Urinary bladder (tissue), 4 donors: Measurements from ENCODE around the gene HMGXB3. TPM values are rescaled to one million over a fixed set of nuclear protein-coding genes. Genes with fewer than 3 reads are reported as not detected.

ENCODE experiments used
- DNase-seq: peaks from one replicate; pipeline ENCODE4 v3.0.0-alpha.2; 2015; ENCODE audit errors: extremely low spot score
- H3K27ac ChIP-seq: one replicate; pipeline ENCODE4 v1.5.1; 2013; ENCODE audit warnings: low read depth, mild to moderate bottlenecking, moderate library complexity
- H3K36me3 ChIP-seq: one replicate; pipeline ENCODE4 v1.6.1; 2013; ENCODE audit warnings: mild to moderate bottlenecking, moderate library complexity; ENCODE audit not compliant: insufficient read depth
- H3K4me1 ChIP-seq: one replicate; pipeline ENCODE4 v1.6.1; 2013; ENCODE audit warnings: mild to moderate bottlenecking, moderate library complexity; ENCODE audit not compliant: insufficient read depth
- H3K4me3 ChIP-seq: one replicate; pipeline ENCODE4 v1.5.1; 2013; ENCODE audit warnings: low read depth, low read length
- WGBS: extraction: QIAGEN DNeasy Blood & Tissue Kit; methylation state at CpG from one replicate; pipeline ENCODE4 v1.1.7; 2013; 5-methylcytosine and 5-hydroxymethylcytosine counted together
- polyA plus RNA-seq: library from polyadenylated mRNA; stranded (reverse); fragments of 200-250 nt; gene quantifications from one replicate; pipeline ENCODE4 v1.2.3, GENCODE V29; 2013
- total RNA-seq: library from RNA; depleted of rRNA; stranded (reverse); fragments of >200 nt; gene quantifications from one replicate; pipeline ENCODE4 v1.2.3, GENCODE V29; 2014
- donor health status: healthy with polysubstance abuse.
- donor health status: healthy.

HMGXB3 gene
- total and polyA plus RNA-seq, 2 donors = 16.3 to 24.3 TPM

GRCh38 chr5:149962601-149963300, 37.8 kb upstream of the HMGXB3 start:
- no peak for DNase-seq
- 89% methylated on average over 5 of the region's 5 CpGs for WGBS
- no peak overlapping the region for H3K4me3 ChIP-seq
- no peak overlapping the region for H3K27ac ChIP-seq
- H3K36me3 ChIP-seq = no peaks in the 10 kb centered on the region
- H3K4me1 ChIP-seq = no peaks in the 10 kb centered on the region

- Histone ChIP-seq H3K4me1 (no peaks in the 10 kb centered on the region), H3K36me3 (no peaks in the 10 kb centered on the region), H3K4me3 (no peak overlapping the region), H3K27ac (no peak overlapping the region)
- WGBS = 96% methylated on average over 3 of the region's 3 CpGs
- no peak for DNase-seq
Measured at GRCh38 chr5:149963729-149964128, 36.8 kb upstream of the HMGXB3 start.

- DNase-seq = no peak
- H3K27ac ChIP-seq = no peak overlapping the region
- H3K4me3 ChIP-seq = no peak overlapping the region
- no peaks in the 10 kb centered on the region for H3K4me1 ChIP-seq
- H3K36me3 ChIP-seq = no peaks in the 10 kb centered on the region
- 88% methylated on average over 3 of the region's 3 CpGs for WGBS
Measured at GRCh38 chr5:149966946-149967345, 33.6 kb upstream of the HMGXB3 start.

GRCh38 chr5:149969181-149969930, 31.2 kb upstream of the HMGXB3 start:
- 80% methylated on average over 4 of the region's 4 CpGs for WGBS
- no peaks in the 10 kb centered on the region for H3K36me3 ChIP-seq

GRCh38 chr5:149975409-149975808, 25.1 kb upstream of the HMGXB3 start:
- H3K4me1 ChIP-seq = no peaks in the 10 kb centered on the region
- H3K27ac ChIP-seq = no peak overlapping the region
- WGBS = 65% methylated on average over 2 of the region's 2 CpGs

More at GRCh38 chr5:149969181-149969930, 31.2 kb upstream of the HMGXB3 start:
- no peak overlapping the region for H3K27ac ChIP-seq
- H3K4me1 ChIP-seq = no peaks in the 10 kb centered on the region
- H3K4me3 ChIP-seq = no peak overlapping the region
- no peak for DNase-seq

GRCh38 chr5:149979896-149980295, 20.6 kb upstream of the HMGXB3 start:
- WGBS = 93% methylated on average over 1 of the region's 1 CpG
- H3K4me3 ChIP-seq = no peak overlapping the region
- DNase-seq = no peak
- no peaks in the 10 kb centered on the region for H3K4me1 ChIP-seq
- no peak overlapping the region for H3K27ac ChIP-seq
- peaks cover 14% of the 10 kb centered on the region for H3K36me3 ChIP-seq

More at GRCh38 chr5:149975409-149975808, 25.1 kb upstream of the HMGXB3 start:
- no peak for DNase-seq
- H3K36me3 ChIP-seq = peaks cover 10% of the 10 kb centered on the region
- no peak overlapping the region for H3K4me3 ChIP-seq

- no peak overlapping the region for H3K4me3 ChIP-seq
- WGBS = 40% methylated on average over 3 of the region's 3 CpGs
- no peaks in the 10 kb centered on the region for H3K4me1 ChIP-seq
- peaks cover 14% of the 10 kb centered on the region for H3K36me3 ChIP-seq
- DNase-seq = no peak
- no peak overlapping the region for H3K27ac ChIP-seq
Measured at GRCh38 chr5:149981206-149981605, 19.3 kb upstream of the HMGXB3 start.

- no peak overlapping the region for H3K27ac ChIP-seq
- H3K36me3 ChIP-seq = peaks cover 12% of the 10 kb centered on the region
- no peak overlapping the region for H3K4me3 ChIP-seq
- H3K4me1 ChIP-seq = no peaks in the 10 kb centered on the region
- no peak for DNase-seq
Measured at GRCh38 chr5:149982505-149982904, 18.0 kb upstream of the HMGXB3 start.

- WGBS = 79% methylated on average over 5 of the region's 5 CpGs
- Histone ChIP-seq H3K27ac (no peak overlapping the region), H3K4me1 (no peaks in the 10 kb centered on the region), H3K4me3 (no peak overlapping the region), H3K36me3 (peaks cover 2% of the 10 kb centered on the region)
- DNase-seq = no peak
Measured at GRCh38 chr5:149988126-149988525, 12.4 kb upstream of the HMGXB3 start.

GRCh38 chr5:149990518-149991376, 9.8 kb upstream of the HMGXB3 start:
- WGBS = 65% methylated on average over 4 of the region's 4 CpGs
- DNase-seq = peak; percentile 39
- no peaks in the 10 kb centered on the region for H3K4me1 ChIP-seq

GRCh38 chr5:149993471-149993870, 7.1 kb upstream of the HMGXB3 start:
- DNase-seq = no peak
- WGBS = 93% methylated on average over 3 of the region's 3 CpGs
- H3K27ac ChIP-seq = no peak overlapping the region

More at GRCh38 chr5:149990518-149991376, 9.8 kb upstream of the HMGXB3 start:
- no peak overlapping the region for H3K27ac ChIP-seq
- no peaks in the 10 kb centered on the region for H3K36me3 ChIP-seq
- H3K4me3 ChIP-seq = no peak overlapping the region

GRCh38 chr5:149995385-149996204, 4.9 kb upstream of the HMGXB3 start:
- DNase-seq = no peak
- no peaks in the 10 kb centered on the region for H3K36me3 ChIP-seq
- 83% methylated on average over 14 of the region's 14 CpGs for WGBS
- H3K4me3 ChIP-seq = no peak overlapping the region
- H3K4me1 ChIP-seq = no peaks in the 10 kb centered on the region
- H3K27ac ChIP-seq = no peak overlapping the region

More at GRCh38 chr5:149993471-149993870, 7.1 kb upstream of the HMGXB3 start:
- Histone ChIP-seq H3K4me1 (no peaks in the 10 kb centered on the region), H3K4me3 (no peak overlapping the region), H3K36me3 (no peaks in the 10 kb centered on the region)
